Tibial nerve (tissue), 4 donors: Measurements from ENCODE around the gene FER.

Source experiments
- CTCF ChIP-seq, 5 experiments: fragments of 200-600 bp in 3 of 5; fragments of 450-650 bp in 2 of 5; sonication (generic) in 3 of 5; IDR thresholded peaks; one replicate each; pipeline ENCODE4 v1.5.1; 2016 to 2019; ENCODE audit warnings: antibody characterized with exemption in 5 of 5, mild to moderate bottlenecking in 3 of 5, moderate library complexity in 2 of 5
- EP300 ChIP-seq, 2 donors: sonication (generic); formaldehyde crosslinking; IDR thresholded peaks; one replicate each; pipeline ENCODE4 v1.6.1; 2017; ENCODE audit warnings: antibody characterized with exemption in 2 of 2, mild to moderate bottlenecking in 1 of 2
- POLR2A ChIP-seq, 2 donors: fragments of 450-650 bp; IDR thresholded peaks; one replicate each; pipeline ENCODE4 v1.6.1; 2017; ENCODE audit warnings: antibody characterized with exemption in 2 of 2, mild to moderate bottlenecking in 2 of 2, moderate library complexity in 2 of 2

GRCh38 chr5:108827131-108827530 lies 79.4 kb downstream of the FER start:
- no peak for TF ChIP-seq POLR2A (IDR thresholded peaks at IDR 0.05)
- no peak for TF ChIP-seq EP300 (IDR thresholded peaks at IDR 0.05)
- no peak for TF ChIP-seq CTCF (IDR thresholded peaks at IDR 0.05)
